ENCODE results near the gene INPP5A. TPM values are rescaled to one million over a fixed set of nuclear protein-coding genes. Genes with fewer than 3 reads are reported as not detected.
A peak's percentile ranks its signal among the peaks of the same experiment; 100 is the strongest.

The INPP5A gene
- total and polyA plus RNA-seq, 7 donors: 17.6 to 132 (median 100) TPM

DNA sequence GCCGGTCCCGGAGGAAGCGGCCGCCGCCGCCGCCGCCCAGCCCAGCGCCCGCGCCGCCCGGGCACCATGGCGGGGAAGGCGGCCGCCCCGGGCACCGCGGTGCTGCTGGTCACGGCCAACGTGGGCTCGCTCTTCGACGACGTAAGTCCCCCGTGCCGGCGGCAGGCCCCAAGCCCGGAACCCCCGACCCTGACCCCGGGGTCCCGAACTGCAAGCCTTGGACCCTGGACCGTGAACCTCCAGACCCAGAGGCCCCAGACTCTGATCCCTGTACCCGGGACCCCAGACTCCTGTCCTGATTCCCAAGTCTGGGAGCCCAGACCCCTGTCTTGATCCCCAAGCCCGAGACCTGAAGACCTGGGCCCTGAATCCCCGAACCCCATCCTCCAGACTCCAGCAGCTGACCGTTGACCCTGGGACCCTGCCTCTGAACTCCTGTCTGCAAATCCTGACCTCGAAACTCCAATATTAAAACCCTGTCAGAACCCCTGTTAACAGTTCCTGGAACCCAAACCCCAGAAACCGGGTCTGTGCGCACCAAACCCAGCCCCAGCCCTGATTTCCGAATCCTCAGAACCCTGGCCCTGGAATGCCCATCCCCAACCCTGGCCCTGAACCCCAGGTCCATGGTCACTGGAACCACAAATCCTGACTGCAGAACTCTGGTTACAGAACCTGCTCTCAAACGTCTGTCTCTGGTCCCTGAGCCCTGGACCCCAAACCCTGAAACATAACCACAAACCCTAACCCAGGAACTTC, 623 bp downstream of the INPP5A start:
- Histone ChIP-seq H3K4me3 (peak overlapping the region; percentile 72 to 86 (median 82)), H3K9me3 (no peaks in the 10 kb centered on the region), H3K27ac (peak overlapping the region; percentile 90 to 93 (median 90)), H3K4me1 (peaks cover 0 to 62% (median 59%) of the 10 kb centered on the region in 4 donors), H3K36me3 (no peaks in the 10 kb centered on the region), H3K27me3 (no peaks in the 10 kb centered on the region)
- intact Hi-C loops (cut with DNase I): loop anchor here (2.0 to 10.0 kb wide), 2 partner anchors 37 to 553 kb away; partner anchors contain the start of gene BNIP3
- TF ChIP-seq POLR2AphosphoS5 (IDR thresholded peaks at IDR 0.05): no peak
- no peak for TF ChIP-seq EP300 (IDR thresholded peaks at IDR 0.05)
- TF ChIP-seq POLR2A (IDR thresholded peaks at IDR 0.05): no peak
- TF ChIP-seq, protein P1, sequence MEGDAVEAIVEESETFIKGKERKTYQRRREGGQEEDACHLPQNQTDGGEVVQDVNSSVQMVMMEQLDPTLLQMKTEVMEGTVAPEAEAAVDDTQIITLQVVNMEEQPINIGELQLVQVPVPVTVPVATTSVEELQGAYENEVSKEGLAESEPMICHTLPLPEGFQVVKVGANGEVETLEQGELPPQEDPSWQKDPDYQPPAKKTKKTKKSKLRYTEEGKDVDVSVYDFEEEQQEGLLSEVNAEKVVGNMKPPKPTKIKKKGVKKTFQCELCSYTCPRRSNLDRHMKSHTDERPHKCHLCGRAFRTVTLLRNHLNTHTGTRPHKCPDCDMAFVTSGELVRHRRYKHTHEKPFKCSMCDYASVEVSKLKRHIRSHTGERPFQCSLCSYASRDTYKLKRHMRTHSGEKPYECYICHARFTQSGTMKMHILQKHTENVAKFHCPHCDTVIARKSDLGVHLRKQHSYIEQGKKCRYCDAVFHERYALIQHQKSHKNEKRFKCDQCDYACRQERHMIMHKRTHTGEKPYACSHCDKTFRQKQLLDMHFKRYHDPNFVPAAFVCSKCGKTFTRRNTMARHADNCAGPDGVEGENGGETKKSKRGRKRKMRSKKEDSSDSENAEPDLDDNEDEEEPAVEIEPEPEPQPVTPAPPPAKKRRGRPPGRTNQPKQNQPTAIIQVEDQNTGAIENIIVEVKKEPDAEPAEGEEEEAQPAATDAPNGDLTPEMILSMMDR (IDR thresholded peaks at IDR 0.05): no peak
- DNase-seq: peak; percentile 80
- WGBS, 2 donors: 4 to 9% methylated on average over 42 of the region's 42 CpGs

DNA sequence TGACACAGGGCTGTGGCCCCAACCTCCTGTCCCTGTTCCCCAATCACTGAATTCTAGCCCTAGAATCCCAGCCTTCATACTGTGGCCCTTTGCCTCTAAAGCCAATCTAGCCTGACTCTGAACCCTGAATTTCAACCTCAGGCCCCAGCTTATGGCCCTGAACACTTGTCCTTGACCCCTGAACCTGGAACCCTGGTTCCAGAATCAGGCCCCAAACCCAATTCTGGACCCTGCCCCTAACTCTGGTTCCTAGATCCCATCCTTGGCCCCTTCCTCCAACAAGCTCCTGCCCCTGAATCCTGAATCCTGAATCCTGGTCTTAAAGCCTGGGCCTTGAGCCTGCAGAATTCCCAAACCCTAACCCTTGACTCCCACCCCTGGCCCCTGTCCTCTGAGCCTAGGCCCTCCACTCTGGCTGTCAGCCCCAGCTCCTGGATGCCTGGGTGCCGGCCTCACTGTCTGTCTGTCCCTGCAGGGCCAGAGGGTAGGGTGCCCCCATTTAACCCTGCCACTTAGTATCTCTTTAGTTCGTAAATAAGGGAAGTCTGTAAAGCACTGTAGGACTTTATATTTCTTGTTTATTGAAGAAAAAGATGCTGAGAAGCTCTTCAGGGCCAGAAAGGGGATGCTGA, 1.3 kb downstream of the INPP5A start:
- intact Hi-C loops (cut with DNase I): loop anchor here (2.0 to 10.0 kb wide), 2 partner anchors 36 to 554 kb away; partner anchors contain the start of gene BNIP3
- Histone ChIP-seq H3K36me3 (no peaks in the 10 kb centered on the region), H3K4me3 (peak overlapping the region; percentile 72 to 86 (median 82)), H3K9me3 (no peaks in the 10 kb centered on the region), H3K4me1 (peaks cover 0 to 65% (median 62%) of the 10 kb centered on the region in 4 donors), H3K27me3 (no peaks in the 10 kb centered on the region), H3K27ac (peak overlapping the region; percentile 90 to 93 (median 90))
- DNase-seq: peak; percentile 66
- 63 to 70% methylated on average over 2 of the region's 2 CpGs for WGBS, 2 donors
- no peak for TF ChIP-seq POLR2A (IDR thresholded peaks at IDR 0.05)
- TF ChIP-seq, protein P1 (IDR thresholded peaks at IDR 0.05): no peak
- no peak for TF ChIP-seq EP300 (IDR thresholded peaks at IDR 0.05)
- TF ChIP-seq POLR2AphosphoS5 (IDR thresholded peaks at IDR 0.05): no peak

DNA sequence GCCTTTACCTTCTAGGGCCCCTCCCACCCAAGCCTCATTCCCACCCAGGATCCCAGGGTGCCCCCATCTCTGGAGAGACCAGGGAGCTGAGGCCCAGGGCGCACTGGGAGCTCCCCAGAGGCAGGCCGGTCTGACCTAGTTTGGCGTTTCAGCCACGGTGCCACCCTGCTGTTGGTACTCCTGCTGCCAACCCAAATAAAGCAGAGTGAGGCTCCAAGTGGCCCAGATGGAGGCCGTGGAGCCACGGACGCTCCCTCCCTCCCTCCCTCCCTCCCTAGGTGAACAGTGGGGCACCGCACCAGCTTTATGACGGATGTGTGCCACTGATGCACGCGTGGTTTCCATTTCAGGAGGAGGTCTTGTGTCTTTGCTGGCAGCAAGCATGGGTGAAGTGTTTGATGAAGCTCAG, 1.8 kb downstream of the INPP5A start:
- DNase-seq: peak; percentile 88
- intact Hi-C loops (cut with DNase I): loop anchor here (2.0 to 10.0 kb wide), 2 partner anchors 35 to 555 kb away; partner anchors contain the start of gene BNIP3
- H3K4me1 ChIP-seq: peaks cover 0 to 71% (median 67%) of the 10 kb centered on the region in 4 donors

DNA sequence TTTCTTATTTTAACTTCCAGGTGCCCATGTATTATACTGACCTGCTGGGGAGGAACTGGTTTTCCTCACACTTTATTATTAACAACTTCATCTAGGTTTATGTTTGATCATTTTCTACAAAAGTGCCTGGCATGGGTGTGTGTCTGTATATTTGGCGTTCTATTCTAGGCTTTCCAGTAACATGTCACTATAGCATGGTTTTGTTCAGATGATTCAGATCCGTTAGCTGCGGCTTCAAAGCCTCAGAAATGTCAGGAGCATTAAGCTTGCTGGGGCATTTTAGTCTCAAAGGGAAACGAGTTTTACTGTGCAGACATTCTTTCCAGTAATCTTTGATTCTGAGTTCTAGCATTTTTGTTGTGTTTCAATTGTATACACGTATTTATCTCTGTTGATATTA, 2.3 kb downstream of the INPP5A start:
- WGBS, 2 donors: 42 to 64% methylated on average over 5 of the region's 5 CpGs
- Histone ChIP-seq H3K27ac (peak overlapping the region; percentile 90 to 93 (median 90)), H3K4me1 (peaks cover 0 to 75% (median 72%) of the 10 kb centered on the region in 4 donors), H3K9me3 (no peaks in the 10 kb centered on the region), H3K27me3 (no peaks in the 10 kb centered on the region), H3K36me3 (no peaks in the 10 kb centered on the region), H3K4me3 (peak overlapping the region in 3 of 4 donors; percentile 72 to 85 (median 80))
- intact Hi-C loops (cut with DNase I): loop anchor here (2.0 to 10.0 kb wide), 3 partner anchors 35 to 555 kb away; partner anchors contain the start of gene BNIP3
- TF ChIP-seq, protein P1 (IDR thresholded peaks at IDR 0.05): no peak
- TF ChIP-seq POLR2A (IDR thresholded peaks at IDR 0.05) (no peak), POLR2AphosphoS5 (IDR thresholded peaks at IDR 0.05) (peak; percentile 13 to 70 (median 32))
- DNase-seq: peak; percentile 60

More for the DNA sequence above, 1.8 kb downstream of the INPP5A start:
- 42 to 47% methylated on average over 11 of the region's 11 CpGs for WGBS, 2 donors
- peak in 1 of 2 donors; percentile 15 for TF ChIP-seq POLR2A (IDR thresholded peaks at IDR 0.05)
- TF ChIP-seq POLR2AphosphoS5 (IDR thresholded peaks at IDR 0.05): peak; percentile 48 to 59 (median 49)
- no peak for TF ChIP-seq EP300 (IDR thresholded peaks at IDR 0.05)
- TF ChIP-seq, protein P1 (IDR thresholded peaks at IDR 0.05): no peak
- Histone ChIP-seq H3K4me3 (peak overlapping the region; percentile 72 to 86 (median 82)), H3K27me3 (no peaks in the 10 kb centered on the region), H3K36me3 (no peaks in the 10 kb centered on the region), H3K27ac (peak overlapping the region; percentile 90 to 93 (median 90)), H3K9me3 (no peaks in the 10 kb centered on the region)

All from sigmoid colon (tissue), 7 donors.